GM23338 (cell line): ENCODE measurements around the gene PPA1. TPM values are rescaled to one million over a fixed set of nuclear protein-coding genes. Genes with fewer than 3 reads are reported as not detected.

Source experiments
- ATAC-seq: fragments of 200-7000 bp; cut with Tn5 transposase; 3 replicates; pipeline ENCODE4 v1.9.1; 2020
- DNase-seq: peaks from one replicate; pipeline ENCODE4 v3.0.0-alpha.2; 2015; ENCODE audit warnings: low spot score
- H2AFZ ChIP-seq: fragments of 200-600 bp; sonication (generic); 2 replicates; pipeline ENCODE4 v1.8.0; 2016; ENCODE audit warnings: antibody characterized with exemption, mild to moderate bottlenecking, moderate library complexity
- H3F3A ChIP-seq: fragments of 200-600 bp; sonication (generic); replicated peaks from 2 replicates; pipeline ENCODE4 v1.8.0; 2017; ENCODE audit warnings: antibody characterized with exemption, mixed run types, low read depth
- H3K27ac ChIP-seq: fragments of 200-600 bp; sonication (generic); 2 replicates; pipeline ENCODE4 v1.6.1; 2016; ENCODE audit warnings: low read depth
- H3K27me3 ChIP-seq: fragments of 200-600 bp; sonication (generic); 2 replicates; pipeline ENCODE4 v1.8.0; 2016; ENCODE audit warnings: mild to moderate bottlenecking, mixed run types, moderate library complexity; ENCODE audit not compliant: insufficient read depth
- H3K36me3 ChIP-seq: fragments of 200-600 bp; sonication (generic); 2 replicates; pipeline ENCODE4 v1.8.0; 2016; ENCODE audit warnings: mild to moderate bottlenecking; ENCODE audit not compliant: insufficient read depth
- H3K4me1 ChIP-seq: fragments of 200-600 bp; sonication (generic); 2 replicates; pipeline ENCODE4 v1.8.0; 2016; ENCODE audit warnings: mild to moderate bottlenecking, moderate library complexity; ENCODE audit not compliant: insufficient read depth
- H3K4me2 ChIP-seq: fragments of 200-600 bp; sonication (generic); 2 replicates; pipeline ENCODE4 v1.7.1; 2017; ENCODE audit warnings: mixed run types
- H3K4me3 ChIP-seq: fragments of 200-600 bp; sonication (generic); 2 replicates; pipeline ENCODE4 v1.6.1; 2016; ENCODE audit warnings: mixed run types
- H3K79me2 ChIP-seq: fragments of 200-600 bp; sonication (generic); replicated peaks from 2 replicates; pipeline ENCODE4 v1.8.0; 2017; ENCODE audit warnings: mild to moderate bottlenecking; ENCODE audit not compliant: insufficient read depth
- H3K9me2 ChIP-seq: fragments of 200-600 bp; sonication (generic); 2 replicates; pipeline ENCODE4 v1.8.0; 2017; ENCODE audit not compliant: insufficient read depth
- H4K20me1 ChIP-seq: fragments of 200-600 bp; sonication (generic); replicated peaks from 2 replicates; pipeline ENCODE4 v1.8.0; 2017; ENCODE audit warnings: mild to moderate bottlenecking; ENCODE audit not compliant: insufficient read depth
- H3K27ac Mint-ChIP-seq: 2 replicates; pipeline ENCODE4 v1.8.0; 2020; ENCODE audit warnings: inconsistent platforms, mild to moderate bottlenecking, moderate library complexity, mixed read lengths
- H3K27me3 Mint-ChIP-seq: 3 replicates; pipeline ENCODE4 v1.8.0; 2022; ENCODE audit warnings: low read depth, mild to moderate bottlenecking, moderate library complexity, mixed read lengths, inconsistent platforms; ENCODE audit not compliant: insufficient read depth, poor library complexity
- H3K36me3 Mint-ChIP-seq: 3 replicates; pipeline ENCODE4 v1.8.0; 2021; ENCODE audit warnings: low read depth, mild to moderate bottlenecking, inconsistent platforms, moderate library complexity, mixed read lengths
- H3K4me1 Mint-ChIP-seq: 3 replicates; pipeline ENCODE4 v1.8.0; 2020; ENCODE audit warnings: mild to moderate bottlenecking, inconsistent platforms, mixed read lengths
- H3K4me3 Mint-ChIP-seq: 3 replicates; pipeline ENCODE4 v1.8.0; 2021; ENCODE audit warnings: moderate library complexity, mild to moderate bottlenecking, inconsistent platforms, mixed read lengths
- H3K9me3 Mint-ChIP-seq: 3 replicates; pipeline ENCODE4 v1.8.0; 2020; ENCODE audit warnings: moderate library complexity, mild to moderate bottlenecking, inconsistent platforms, mixed read lengths
- CREB1 ChIP-seq: fragments of 250-450 bp; sonication (Bioruptor Pico); IDR thresholded peaks from 2 replicates; pipeline ENCODE4 v1.5.0; 2020; ENCODE audit warnings: low read depth, mild to moderate bottlenecking, moderate library complexity
- ETS1 ChIP-seq: IDR thresholded peaks from 2 replicates; pipeline ENCODE4 v1.6.1; 2016; ENCODE audit warnings: antibody characterized with exemption
- EZH2 ChIP-seq: fragments of 200-600 bp; sonication (generic); IDR thresholded peaks from one replicate; pipeline ENCODE4 v1.8.0; 2017; ENCODE audit warnings: antibody characterized with exemption, mild to moderate bottlenecking, low read depth; ENCODE audit not compliant: unreplicated experiment
- EZH2phosphoT487 ChIP-seq: fragments of 200-600 bp; sonication (generic); IDR thresholded peaks from one replicate; pipeline ENCODE4 v1.8.1; 2018; ENCODE audit warnings: antibody characterized with exemption; ENCODE audit not compliant: unreplicated experiment
- JUNB ChIP-seq: IDR thresholded peaks from one replicate; pipeline ENCODE4 v1.6.1; 2016; ENCODE audit warnings: antibody characterized with exemption; ENCODE audit not compliant: unreplicated experiment
- NANOG ChIP-seq: IDR thresholded peaks from 2 replicates; pipeline ENCODE4 v1.6.1; 2016; ENCODE audit warnings: antibody characterized with exemption, borderline replicate concordance
- POLR2AphosphoS5 ChIP-seq: IDR thresholded peaks from 2 replicates; pipeline ENCODE4 v1.6.1; 2016; ENCODE audit warnings: antibody characterized with exemption, low read depth
- STAT1 ChIP-seq: IDR thresholded peaks from one replicate; pipeline ENCODE4 v1.6.1; 2016; ENCODE audit warnings: antibody characterized with exemption; ENCODE audit not compliant: unreplicated experiment
- ZNF114 ChIP-seq: fragments of 250-450 bp; sonication (Bioruptor Pico); IDR thresholded peaks from 2 replicates; pipeline ENCODE4 v1.5.0; 2020; ENCODE audit warnings: mild to moderate bottlenecking, moderate library complexity
- ZNF331 ChIP-seq: fragments of 250-450 bp; sonication (Bioruptor Pico); IDR thresholded peaks from 2 replicates; pipeline ENCODE4 v1.5.0; 2020; ENCODE audit warnings: low read depth, mild to moderate bottlenecking, moderate library complexity
- ZNF462 ChIP-seq: fragments of 250-450 bp; sonication (Bioruptor Pico); IDR thresholded peaks from 2 replicates; pipeline ENCODE4 v1.5.0; 2020; ENCODE audit warnings: mild to moderate bottlenecking, moderate library complexity
- polyA plus RNA-seq: library from polyadenylated mRNA; unstranded; fragments of >200 nt; fragmentation: Nextera tagmentation; extraction: Ambion mirVana; gene quantifications from 2 replicates; pipeline ENCODE4 v1.2.1, GENCODE V29; 2016
- total RNA-seq: library from RNA; depleted of rRNA; stranded (reverse); fragments of >200 nt; shearing (Covaris generic); gene quantifications from 2 replicates; pipeline ENCODE4 v1.2.3, GENCODE V29; 2014
- TF ChIP-seq, protein P1 (sequence below), 2 experiments: fragments of 200-600 bp in 1 of 2; sonication (generic) in 1 of 2; conservative IDR thresholded peaks; 2 replicates each; pipeline versions ENCODE4 v1.5.1 to v1.6.1; 2016 to 2017; ENCODE audit warnings: antibody characterized with exemption in 2 of 2, low read depth in 2 of 2, mild to moderate bottlenecking in 2 of 2, moderate library complexity in 1 of 2
- TF ChIP-seq, protein P2 (sequence below): IDR thresholded peaks from one replicate; pipeline ENCODE4 v1.6.1; 2018; ENCODE audit warnings: antibody characterized with exemption; ENCODE audit not compliant: unreplicated experiment

The PPA1 gene
- total and polyA plus RNA-seq, 2 experiments from 2014 or later, result 135 to 228 TPM

GRCh38 chr10:70174058-70174741, 59.0 kb downstream of the PPA1 start:
- no peaks in the 10 kb centered on the region for H3K27me3 ChIP-seq
- Mint-ChIP-seq H3K4me1 (peaks cover 4% of the 10 kb centered on the region; the same call in 2 of the 3 replicates), H3K4me3 (no peak overlapping the region), H3K27me3 (peaks cover 8% of the 10 kb centered on the region), H3K9me3 (peaks cover 2% of the 10 kb centered on the region; the same call in 1 of the 3 replicates), H3K36me3 (no peaks in the 10 kb centered on the region; the same call in 2 of the 3 replicates), H3K27ac (no peak overlapping the region)
- H3K9me2 ChIP-seq, result no peaks in the 10 kb centered on the region
- no peak for ATAC-seq
- H3F3A ChIP-seq, result no peaks in the 10 kb centered on the region
- H3K4me1 ChIP-seq, result peaks cover 2% of the 10 kb centered on the region
- peak overlapping the region; percentile 88 for H2AFZ ChIP-seq
- no peak for DNase-seq
- H3K4me2 ChIP-seq, result no peak overlapping the region
- peaks cover 6% of the 10 kb centered on the region for H4K20me1 ChIP-seq
- peaks cover 9% of the 10 kb centered on the region for H3K79me2 ChIP-seq
- H3K27ac ChIP-seq, result no peak overlapping the region
- no peaks in the 10 kb centered on the region for H3K36me3 ChIP-seq
- TF ChIP-seq EZH2phosphoT487 (no peak), ZNF114 (CRISPR knock-in tag) (no peak), EZH2 (no peak), NANOG (no peak), POLR2AphosphoS5 (no peak), CREB1 (CRISPR knock-in tag) (no peak), STAT1 (no peak), ZNF462 (CRISPR knock-in tag) (no peak), ETS1 (no peak), ZNF331 (CRISPR knock-in tag) (no peak), JUNB (no peak)
- TF ChIP-seq, protein P1, sequence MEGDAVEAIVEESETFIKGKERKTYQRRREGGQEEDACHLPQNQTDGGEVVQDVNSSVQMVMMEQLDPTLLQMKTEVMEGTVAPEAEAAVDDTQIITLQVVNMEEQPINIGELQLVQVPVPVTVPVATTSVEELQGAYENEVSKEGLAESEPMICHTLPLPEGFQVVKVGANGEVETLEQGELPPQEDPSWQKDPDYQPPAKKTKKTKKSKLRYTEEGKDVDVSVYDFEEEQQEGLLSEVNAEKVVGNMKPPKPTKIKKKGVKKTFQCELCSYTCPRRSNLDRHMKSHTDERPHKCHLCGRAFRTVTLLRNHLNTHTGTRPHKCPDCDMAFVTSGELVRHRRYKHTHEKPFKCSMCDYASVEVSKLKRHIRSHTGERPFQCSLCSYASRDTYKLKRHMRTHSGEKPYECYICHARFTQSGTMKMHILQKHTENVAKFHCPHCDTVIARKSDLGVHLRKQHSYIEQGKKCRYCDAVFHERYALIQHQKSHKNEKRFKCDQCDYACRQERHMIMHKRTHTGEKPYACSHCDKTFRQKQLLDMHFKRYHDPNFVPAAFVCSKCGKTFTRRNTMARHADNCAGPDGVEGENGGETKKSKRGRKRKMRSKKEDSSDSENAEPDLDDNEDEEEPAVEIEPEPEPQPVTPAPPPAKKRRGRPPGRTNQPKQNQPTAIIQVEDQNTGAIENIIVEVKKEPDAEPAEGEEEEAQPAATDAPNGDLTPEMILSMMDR (conservative IDR thresholded peaks at IDR 0.05; ENCODE audit: low read depth in 2 of 2), result no peak
- TF ChIP-seq, protein P2, sequence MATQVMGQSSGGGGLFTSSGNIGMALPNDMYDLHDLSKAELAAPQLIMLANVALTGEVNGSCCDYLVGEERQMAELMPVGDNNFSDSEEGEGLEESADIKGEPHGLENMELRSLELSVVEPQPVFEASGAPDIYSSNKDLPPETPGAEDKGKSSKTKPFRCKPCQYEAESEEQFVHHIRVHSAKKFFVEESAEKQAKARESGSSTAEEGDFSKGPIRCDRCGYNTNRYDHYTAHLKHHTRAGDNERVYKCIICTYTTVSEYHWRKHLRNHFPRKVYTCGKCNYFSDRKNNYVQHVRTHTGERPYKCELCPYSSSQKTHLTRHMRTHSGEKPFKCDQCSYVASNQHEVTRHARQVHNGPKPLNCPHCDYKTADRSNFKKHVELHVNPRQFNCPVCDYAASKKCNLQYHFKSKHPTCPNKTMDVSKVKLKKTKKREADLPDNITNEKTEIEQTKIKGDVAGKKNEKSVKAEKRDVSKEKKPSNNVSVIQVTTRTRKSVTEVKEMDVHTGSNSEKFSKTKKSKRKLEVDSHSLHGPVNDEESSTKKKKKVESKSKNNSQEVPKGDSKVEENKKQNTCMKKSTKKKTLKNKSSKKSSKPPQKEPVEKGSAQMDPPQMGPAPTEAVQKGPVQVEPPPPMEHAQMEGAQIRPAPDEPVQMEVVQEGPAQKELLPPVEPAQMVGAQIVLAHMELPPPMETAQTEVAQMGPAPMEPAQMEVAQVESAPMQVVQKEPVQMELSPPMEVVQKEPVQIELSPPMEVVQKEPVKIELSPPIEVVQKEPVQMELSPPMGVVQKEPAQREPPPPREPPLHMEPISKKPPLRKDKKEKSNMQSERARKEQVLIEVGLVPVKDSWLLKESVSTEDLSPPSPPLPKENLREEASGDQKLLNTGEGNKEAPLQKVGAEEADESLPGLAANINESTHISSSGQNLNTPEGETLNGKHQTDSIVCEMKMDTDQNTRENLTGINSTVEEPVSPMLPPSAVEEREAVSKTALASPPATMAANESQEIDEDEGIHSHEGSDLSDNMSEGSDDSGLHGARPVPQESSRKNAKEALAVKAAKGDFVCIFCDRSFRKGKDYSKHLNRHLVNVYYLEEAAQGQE, result no peak
- no peak overlapping the region for H3K4me3 ChIP-seq
